LNCAP (cell line): ENCODE measurements around the gene ST3GAL5.

Experiments used
- CTCF ChIP-seq: fragments of 450-650 bp; IDR thresholded peaks from 2 replicates; pipeline ENCODE4 v1.5.1; 2017; ENCODE audit warnings: mild to moderate bottlenecking

Gene ST3GAL5

GRCh38 chr2:85787282-85787980 lies 101.4 kb downstream of the ST3GAL5 start:
- no peak for TF ChIP-seq CTCF
